Epithelial cell of esophagus (primary cell): ENCODE data around the gene LYAR.

Experiments
- DNase-seq: peaks from one replicate; pipeline ENCODE4 v3.0.0; 2010; ENCODE audit warnings: low read depth
- H3K4me3 ChIP-seq: 2 replicates; pipeline ENCODE4 v1.5.1; 2011; ENCODE audit warnings: mild to moderate bottlenecking, low read length, control low read depth
- TF ChIP-seq, protein P1 (sequence below): IDR thresholded peaks from 2 replicates; pipeline ENCODE4 v1.5.1; 2011; ENCODE audit warnings: low read depth, mild to moderate bottlenecking, low read length, control low read depth, inconsistent platforms; ENCODE audit not compliant: insufficient read depth; ENCODE audit errors: missing control alignments

The LYAR gene

GRCh38 chr4:4323705-4324534 lies 34.0 kb upstream of the LYAR start:
- DNase-seq = no peak
- no peak overlapping the region for H3K4me3 ChIP-seq
- TF ChIP-seq, protein P1, sequence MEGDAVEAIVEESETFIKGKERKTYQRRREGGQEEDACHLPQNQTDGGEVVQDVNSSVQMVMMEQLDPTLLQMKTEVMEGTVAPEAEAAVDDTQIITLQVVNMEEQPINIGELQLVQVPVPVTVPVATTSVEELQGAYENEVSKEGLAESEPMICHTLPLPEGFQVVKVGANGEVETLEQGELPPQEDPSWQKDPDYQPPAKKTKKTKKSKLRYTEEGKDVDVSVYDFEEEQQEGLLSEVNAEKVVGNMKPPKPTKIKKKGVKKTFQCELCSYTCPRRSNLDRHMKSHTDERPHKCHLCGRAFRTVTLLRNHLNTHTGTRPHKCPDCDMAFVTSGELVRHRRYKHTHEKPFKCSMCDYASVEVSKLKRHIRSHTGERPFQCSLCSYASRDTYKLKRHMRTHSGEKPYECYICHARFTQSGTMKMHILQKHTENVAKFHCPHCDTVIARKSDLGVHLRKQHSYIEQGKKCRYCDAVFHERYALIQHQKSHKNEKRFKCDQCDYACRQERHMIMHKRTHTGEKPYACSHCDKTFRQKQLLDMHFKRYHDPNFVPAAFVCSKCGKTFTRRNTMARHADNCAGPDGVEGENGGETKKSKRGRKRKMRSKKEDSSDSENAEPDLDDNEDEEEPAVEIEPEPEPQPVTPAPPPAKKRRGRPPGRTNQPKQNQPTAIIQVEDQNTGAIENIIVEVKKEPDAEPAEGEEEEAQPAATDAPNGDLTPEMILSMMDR = no peak

GRCh38 chr4:4321951-4322688 lies 32.2 kb upstream of the LYAR start:
- H3K4me3 ChIP-seq = no peak overlapping the region
- TF ChIP-seq, protein P1 = no peak
- DNase-seq = no peak

GRCh38 chr4:4320951-4321714 lies 31.2 kb upstream of the LYAR start:
- H3K4me3 ChIP-seq = no peak overlapping the region
- TF ChIP-seq, protein P1 = no peak
- no peak for DNase-seq

GRCh38 chr4:4320528-4320927 lies 30.6 kb upstream of the LYAR start:
- H3K4me3 ChIP-seq = no peak overlapping the region
- TF ChIP-seq, protein P1 = no peak
- no peak for DNase-seq

- no peak overlapping the region for H3K4me3 ChIP-seq
- DNase-seq = no peak
- TF ChIP-seq, protein P1 = no peak
Measured at GRCh38 chr4:4317496-4318232, 27.7 kb upstream of the LYAR start.

DNA sequence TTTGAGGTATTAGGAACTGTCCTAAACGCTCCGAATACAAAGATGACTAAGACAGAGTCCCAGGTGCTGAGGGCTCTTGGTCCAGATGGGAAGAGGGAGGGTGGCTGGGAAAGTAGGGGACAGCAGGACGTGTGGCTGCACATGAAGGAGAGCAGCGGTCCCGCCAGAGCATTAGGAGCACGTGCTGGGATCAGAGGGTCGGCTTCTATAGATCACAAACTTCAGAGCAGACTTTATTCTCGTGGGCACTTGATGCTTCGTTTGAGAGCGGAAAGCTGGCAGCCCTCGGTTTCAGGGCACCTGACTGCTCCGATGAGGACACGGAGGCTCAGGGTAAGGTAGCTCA lies 26.2 kb upstream of the LYAR start:
- TF ChIP-seq, protein P1 = no peak
- no peak for DNase-seq
- H3K4me3 ChIP-seq = no peak overlapping the region
